ENCODE measurements around the gene TMEM214.
A peak's percentile ranks its signal among the peaks of the same experiment; 100 is the strongest.

TMEM214 gene

GRCh38 chr2:27010139-27010538 is 22.6 kb upstream of the TMEM214 start:
- no peak for DNase-seq

DNA sequence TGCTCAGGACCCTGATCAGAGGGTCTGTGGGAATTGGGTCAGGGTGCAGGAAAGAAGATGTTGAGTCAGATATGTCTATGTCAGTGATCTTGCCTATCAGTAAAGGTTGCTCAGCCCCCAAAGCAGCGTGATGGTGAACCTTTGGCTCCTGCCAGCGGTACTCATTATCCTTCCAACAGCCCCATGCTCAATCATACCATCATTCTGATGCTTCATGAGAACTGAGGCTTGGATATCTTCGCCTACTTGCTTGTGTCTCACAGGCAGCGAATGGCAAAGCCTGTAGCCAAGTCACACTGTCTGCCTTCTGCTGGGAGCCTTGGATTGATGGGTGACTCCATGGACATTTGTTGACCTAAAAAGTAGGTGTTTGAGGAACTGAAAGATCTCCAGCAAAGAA is 19.0 kb upstream of the TMEM214 start:
- DNase-seq, result no peak

- no peak for DNase-seq
These were observed 17.9 kb upstream of the TMEM214 start for GRCh38 chr2:27014771-27015433.

- DNase-seq, result peak; percentile 27
These were observed 15.9 kb upstream of the TMEM214 start for GRCh38 chr2:27016801-27017325.

DNA sequence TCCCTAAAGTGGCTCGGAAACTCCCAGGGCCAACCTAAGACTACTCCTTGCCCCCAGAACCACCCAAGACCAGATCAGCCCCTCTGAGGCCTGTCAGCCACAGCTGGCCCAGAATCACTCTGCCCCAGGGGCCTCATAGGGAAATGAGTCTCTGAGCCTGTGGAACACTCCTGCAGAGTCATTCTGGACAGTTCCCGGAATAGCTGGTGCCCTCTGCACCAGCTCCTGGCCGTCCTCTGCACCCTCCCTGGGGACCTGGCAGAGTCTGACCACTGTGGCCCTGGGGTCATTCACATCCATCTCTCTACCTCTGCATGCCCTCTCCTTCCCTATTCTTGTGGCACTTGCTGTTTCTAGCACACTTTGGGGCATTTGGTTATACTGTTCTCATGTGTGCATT is 14.6 kb upstream of the TMEM214 start:
- DNase-seq, result no peak

DNA sequence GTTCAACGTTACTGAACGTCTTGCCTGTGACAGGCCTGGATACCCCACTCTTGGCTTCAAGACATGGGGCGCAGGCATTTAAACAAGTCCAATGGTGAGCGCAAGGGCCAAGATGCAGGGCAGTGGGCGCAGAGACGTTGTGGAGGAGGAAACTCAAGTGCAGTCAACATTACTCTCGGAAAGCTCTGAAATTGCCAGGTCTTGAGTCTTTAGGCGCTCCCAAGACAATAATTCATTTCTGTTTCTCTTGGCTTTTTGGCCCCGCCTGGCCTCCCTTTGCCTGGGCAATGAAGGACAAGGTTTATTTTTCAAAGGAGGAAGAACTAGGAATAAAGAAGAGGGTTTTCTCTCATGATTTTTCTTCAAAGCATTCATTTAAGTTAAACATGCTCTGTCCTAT is 13.3 kb upstream of the TMEM214 start:
- DNase-seq, result no peak

- no peak for DNase-seq
These were observed 12.6 kb upstream of the TMEM214 start for GRCh38 chr2:27019931-27020855.

DNA sequence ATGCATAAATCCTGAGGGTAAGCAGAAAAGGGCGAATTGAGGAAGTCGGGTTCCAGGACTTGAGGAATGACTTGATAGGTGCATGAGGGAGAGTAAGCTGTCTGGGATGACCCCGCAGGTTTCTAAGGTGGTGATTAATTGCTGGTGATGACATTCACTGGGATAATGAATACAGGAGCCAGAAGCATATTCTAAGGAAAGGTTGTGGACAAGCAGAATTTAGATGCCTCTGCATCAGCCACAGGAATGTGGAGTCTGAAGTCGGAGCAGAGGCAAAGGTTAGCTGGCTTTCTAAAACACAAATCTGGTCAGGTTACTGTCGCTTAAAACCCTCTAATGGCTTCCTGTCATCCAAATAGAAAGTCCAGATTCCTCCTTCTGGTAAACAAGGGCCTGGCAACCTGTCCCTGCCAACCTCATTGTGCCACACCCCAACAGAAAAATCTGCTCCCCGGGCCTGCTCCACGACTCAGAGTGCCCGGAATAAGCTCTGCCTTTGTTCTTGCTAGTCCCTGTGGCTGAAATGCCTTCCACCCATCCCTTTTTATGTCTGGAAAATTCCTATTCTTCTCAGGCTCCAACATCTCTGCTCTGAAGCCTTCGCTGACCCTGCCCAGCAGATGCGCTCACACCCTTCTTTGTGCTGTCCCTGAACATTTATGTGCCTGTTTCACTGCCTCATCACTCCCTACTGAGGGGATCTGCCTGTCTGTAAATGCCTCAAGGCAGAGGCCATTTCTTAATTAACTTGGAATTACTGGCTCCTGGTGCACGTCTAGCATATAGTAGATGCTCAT is 11.3 kb upstream of the TMEM214 start:
- no peak for DNase-seq

DNA sequence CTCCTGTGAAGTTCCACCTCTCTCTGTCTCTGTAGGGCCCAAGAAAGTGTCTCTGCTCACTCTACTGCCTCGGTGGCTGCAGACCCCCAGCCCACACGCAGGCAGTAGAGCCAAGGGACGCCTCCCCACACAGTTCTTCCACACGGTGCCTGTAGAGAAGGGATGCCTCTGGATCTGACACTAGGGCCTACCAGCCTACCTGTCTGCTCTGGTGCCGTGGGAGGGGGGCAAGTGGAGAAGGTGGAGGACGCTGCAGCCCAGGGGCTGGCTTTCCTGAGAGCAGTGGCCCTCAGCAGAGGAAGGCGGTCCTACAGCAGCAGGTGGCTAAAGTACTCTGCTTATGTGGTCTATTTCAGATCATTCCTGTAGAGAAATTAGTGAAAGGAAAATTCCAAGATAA is 9.0 kb upstream of the TMEM214 start:
- no peak for DNase-seq

DNA sequence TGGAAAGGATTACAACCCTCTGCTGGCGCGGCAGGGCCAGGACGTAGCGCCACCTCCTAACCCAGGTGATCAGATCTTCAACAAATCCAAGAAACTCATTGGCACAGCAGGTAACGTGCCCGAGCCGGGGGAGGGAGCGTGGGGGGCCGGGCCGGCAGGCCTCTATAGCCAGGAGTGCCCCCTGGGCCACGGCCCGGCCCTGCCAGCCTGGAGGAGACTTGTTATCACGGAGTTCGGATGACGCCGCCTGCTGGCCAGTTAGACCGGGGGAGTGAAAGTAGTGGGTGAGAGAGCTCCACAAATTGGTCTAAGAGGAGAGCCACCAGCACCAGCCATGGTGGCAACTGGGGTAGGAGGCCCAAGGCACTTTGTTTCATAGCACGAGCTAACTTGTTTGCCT is 8.6 kb upstream of the TMEM214 start:
- DNase-seq, result no peak

- DNase-seq, result no peak
These were observed 8.0 kb upstream of the TMEM214 start for GRCh38 chr2:27024812-27025211.

GRCh38 chr2:27025281-27025800 is 7.4 kb upstream of the TMEM214 start:
- DNase-seq, result no peak

- no peak for DNase-seq
These were observed 6.6 kb upstream of the TMEM214 start for GRCh38 chr2:27025861-27026851.

- no peak for DNase-seq
These were observed 5.5 kb upstream of the TMEM214 start for GRCh38 chr2:27027211-27027651.

DNA sequence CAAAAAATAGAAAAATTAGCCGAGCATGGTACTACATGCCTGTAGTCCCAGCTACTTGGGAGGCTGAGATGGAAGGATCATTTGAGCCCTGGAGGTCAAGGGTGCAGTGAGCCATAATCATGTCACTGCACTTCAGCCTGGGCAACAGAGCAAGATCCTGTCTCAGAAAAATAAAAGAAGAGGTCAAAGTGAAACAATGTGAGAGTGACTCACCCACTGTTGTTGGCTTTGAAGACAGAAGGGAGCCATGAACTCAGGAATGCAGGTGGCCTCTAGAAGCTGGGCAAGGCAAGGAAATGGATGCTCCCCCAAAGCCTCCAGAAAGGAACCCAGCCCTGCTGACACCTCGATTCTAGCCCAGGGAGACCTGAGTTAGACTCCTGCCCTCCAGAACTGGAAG is 3.7 kb upstream of the TMEM214 start:
- DNase-seq, result no peak

DNA sequence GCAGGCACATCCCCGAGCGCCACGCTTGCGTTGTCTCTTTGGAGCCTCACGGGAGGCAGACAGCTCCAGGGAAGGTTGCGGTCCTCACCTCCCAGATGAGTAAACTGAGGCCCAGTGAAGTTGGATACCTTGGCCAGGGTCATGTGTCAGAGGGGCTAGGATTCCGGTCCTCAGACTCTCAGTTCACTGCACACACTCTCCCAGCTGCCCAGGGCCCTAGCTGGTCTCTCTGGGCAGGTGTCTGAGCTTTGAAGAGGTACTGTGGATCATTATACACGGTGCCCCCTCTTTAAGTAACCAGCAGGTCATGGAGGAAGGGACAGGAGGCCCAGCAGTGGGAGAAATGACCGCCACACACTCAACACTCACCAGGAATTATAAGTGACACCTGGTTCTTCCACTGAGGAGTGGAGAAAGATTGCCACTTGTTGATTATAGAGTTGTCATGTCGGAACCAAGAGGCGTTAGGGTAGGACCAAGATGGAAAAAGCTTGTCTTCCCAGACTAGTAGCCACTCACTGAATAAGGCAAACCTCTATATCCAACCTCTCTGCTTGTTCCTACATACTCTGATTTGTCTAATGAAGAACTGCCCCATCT is 588 bp downstream of the TMEM214 start:
- no peak for DNase-seq

DNA sequence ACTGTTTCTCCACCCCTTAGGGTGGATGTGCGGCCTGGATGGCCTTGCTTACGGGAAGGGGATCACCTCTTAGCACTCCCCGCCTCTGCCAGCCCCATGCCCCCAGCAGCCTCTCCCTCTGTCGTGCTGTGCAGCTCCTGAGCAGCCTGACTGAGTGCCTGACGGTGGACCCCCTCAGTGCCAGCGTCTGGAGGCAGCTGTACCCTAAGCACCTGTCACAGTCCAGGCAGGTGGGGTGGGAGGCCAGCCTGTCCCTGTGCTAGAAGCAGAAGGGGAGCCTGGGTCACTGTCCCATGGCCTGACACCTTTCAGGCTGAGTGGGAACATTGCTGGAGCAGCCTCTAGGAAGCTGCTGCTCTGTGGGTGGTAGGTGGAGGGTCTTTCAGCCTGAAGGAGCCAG is 5.2 kb downstream of the TMEM214 start:
- no peak for DNase-seq

DNA sequence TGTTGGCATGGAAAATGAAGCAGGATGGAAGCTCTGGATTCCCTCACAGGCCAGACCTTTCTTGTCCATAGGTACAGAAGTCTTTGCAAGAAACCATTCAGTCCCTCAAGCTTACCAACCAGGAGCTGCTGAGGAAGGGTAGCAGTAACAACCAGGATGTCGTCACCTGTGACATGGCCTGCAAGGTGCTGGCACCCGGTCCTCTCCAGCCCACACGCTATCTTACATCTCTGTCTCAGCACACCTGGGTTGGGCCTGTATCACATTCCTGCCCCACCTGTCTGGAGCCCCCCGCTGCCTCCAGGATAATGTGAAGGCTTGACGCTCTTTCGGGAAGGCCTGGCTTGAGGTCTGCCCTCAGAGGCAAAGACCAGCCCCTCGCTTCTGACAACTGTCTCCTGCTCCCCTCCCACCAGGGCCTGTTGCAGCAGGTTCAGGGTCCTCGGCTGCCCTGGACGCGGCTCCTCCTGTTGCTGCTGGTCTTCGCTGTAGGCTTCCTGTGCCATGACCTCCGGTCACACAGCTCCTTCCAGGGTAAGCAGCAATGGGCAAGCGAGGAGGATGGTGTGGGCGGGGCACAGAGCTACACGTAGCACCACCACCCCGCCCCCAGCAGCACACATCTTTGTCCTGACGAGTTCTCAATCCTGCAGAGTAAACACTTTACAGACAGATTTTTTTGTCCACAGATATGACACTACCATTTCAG is 6.0 kb downstream of the TMEM214 start:
- no peak for DNase-seq

DNA sequence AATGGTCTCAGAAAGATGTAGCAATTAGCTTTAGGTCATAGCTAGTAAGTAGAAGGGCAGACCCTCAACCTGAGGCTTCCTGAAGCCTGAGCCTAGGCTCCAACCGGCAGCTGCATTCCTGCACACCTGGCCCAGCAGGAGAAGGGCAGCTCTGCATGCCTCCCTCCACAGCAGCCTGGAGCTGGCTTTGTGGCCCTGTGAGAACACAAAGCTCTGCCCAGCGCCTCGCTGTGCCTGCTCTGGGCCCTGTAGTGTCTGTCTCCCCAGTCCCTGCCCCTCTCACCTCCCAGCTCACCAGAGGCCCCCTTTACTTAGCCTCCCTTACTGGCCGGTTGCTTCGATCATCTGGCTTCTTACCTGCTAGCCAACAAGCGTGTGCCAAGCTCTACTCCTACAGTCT is 6.7 kb downstream of the TMEM214 start:
- no peak for DNase-seq

GRCh38 chr2:27039871-27040270 is 7.1 kb downstream of the TMEM214 start:
- no peak for DNase-seq

GRCh38 chr2:27040282-27040681 is 7.5 kb downstream of the TMEM214 start:
- DNase-seq, result no peak
